ENCODE measurements around the gene COX6A2.
"Not testable (repeated sequence)": the region's sequence is repeated elsewhere in the genome, so short reads cannot be mapped to it uniquely, and the experiment has no call there.

The COX6A2 gene

GRCh38 chr16:31417916-31418315 lies 10.2 kb downstream of the COX6A2 start:
- DNase-seq (ENCODE audit: low read depth), result no peak
- TF ChIP-seq, protein P1, sequence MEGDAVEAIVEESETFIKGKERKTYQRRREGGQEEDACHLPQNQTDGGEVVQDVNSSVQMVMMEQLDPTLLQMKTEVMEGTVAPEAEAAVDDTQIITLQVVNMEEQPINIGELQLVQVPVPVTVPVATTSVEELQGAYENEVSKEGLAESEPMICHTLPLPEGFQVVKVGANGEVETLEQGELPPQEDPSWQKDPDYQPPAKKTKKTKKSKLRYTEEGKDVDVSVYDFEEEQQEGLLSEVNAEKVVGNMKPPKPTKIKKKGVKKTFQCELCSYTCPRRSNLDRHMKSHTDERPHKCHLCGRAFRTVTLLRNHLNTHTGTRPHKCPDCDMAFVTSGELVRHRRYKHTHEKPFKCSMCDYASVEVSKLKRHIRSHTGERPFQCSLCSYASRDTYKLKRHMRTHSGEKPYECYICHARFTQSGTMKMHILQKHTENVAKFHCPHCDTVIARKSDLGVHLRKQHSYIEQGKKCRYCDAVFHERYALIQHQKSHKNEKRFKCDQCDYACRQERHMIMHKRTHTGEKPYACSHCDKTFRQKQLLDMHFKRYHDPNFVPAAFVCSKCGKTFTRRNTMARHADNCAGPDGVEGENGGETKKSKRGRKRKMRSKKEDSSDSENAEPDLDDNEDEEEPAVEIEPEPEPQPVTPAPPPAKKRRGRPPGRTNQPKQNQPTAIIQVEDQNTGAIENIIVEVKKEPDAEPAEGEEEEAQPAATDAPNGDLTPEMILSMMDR (IDR thresholded peaks at IDR 0.05; ENCODE audit: low read depth, low read length, missing control alignments), result no peak
- H3K4me3 ChIP-seq (ENCODE audit: low read depth, low read length), result no peak overlapping the region
- in situ Hi-C loops (cut with HindIII; ENCODE audit: low sequenced_read_pairs), result no loop called here

DNA sequence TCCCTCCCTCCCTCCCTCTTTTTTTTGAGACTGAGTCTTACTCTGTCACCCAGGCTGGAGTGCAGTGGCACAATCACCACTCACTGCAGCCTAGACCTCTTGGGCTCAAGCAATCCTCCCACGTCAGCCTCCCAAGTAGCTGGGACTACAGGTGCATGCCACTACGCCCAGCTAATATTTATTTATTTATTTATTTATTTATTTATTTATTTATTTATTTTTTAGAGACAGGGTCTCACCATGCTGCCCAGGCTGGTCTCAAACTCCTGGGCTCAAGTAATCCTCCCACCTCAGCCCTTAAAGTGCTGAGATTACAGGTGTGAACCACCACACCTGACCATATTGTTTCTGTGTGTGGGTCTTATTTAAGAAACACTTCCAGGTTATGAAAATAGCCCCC lies 11.1 kb downstream of the COX6A2 start:
- DNase-seq (ENCODE audit: low read depth); H3K4me3 ChIP-seq (ENCODE audit: low read depth, low read length); in situ Hi-C loops (cut with HindIII; ENCODE audit: low sequenced_read_pairs): not testable (repeated sequence)

DNA sequence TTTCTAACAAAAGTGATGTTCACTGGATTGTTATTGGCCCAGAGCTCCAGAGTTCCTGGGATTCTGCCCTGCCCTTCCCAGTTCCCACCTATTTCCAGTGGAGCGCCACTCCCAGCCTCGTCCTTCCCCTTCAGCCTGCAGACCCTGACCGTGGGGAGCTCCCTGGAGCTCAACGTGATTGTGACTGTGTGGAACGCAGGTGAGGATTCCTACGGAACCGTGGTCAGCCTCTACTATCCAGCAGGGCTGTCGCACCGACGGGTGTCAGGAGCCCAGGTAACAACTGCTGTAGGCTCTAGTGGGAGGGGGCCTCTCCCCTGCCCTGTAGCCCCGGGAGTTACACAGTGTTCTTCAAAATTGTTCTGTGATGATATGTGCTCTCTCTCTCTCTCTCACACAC lies 11.8 kb downstream of the COX6A2 start:
- no peak for DNase-seq (ENCODE audit: low read depth)
- H3K4me3 ChIP-seq (ENCODE audit: low read depth, low read length), result no peak overlapping the region
- in situ Hi-C loops (cut with HindIII; ENCODE audit: low sequenced_read_pairs), result no loop called here
- TF ChIP-seq, protein P1 (IDR thresholded peaks at IDR 0.05; ENCODE audit: low read depth, low read length, missing control alignments), result no peak

GRCh38 chr16:31414706-31415105 lies 13.5 kb downstream of the COX6A2 start:
- no peak overlapping the region for H3K4me3 ChIP-seq (ENCODE audit: low read depth, low read length)
- no peak for DNase-seq (ENCODE audit: low read depth)
- TF ChIP-seq, protein P1 (IDR thresholded peaks at IDR 0.05; ENCODE audit: low read depth, low read length, missing control alignments), result no peak
- in situ Hi-C loops (cut with HindIII; ENCODE audit: low sequenced_read_pairs), result no loop called here

DNA sequence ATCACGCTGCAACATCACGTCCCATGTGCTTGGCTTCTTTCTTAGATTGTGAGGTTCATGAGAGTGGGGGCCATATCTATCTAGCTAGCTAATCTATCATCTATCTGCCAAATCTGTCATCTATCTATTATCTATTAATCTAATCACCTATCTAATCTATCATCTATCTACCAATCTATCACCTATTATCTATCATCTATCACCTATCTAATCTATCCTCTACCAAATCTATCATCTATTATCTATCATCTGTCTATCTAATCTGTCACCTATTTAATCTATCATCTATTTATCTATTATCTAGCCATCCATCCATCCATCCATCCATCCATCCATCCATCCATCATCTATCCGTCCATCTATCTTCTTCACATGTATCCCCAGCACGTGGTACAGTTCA lies 14.2 kb downstream of the COX6A2 start:
- H3K4me3 ChIP-seq (ENCODE audit: low read depth, low read length), result no peak overlapping the region

GRCh38 chr16:31413381-31413780 lies 14.8 kb downstream of the COX6A2 start:
- in situ Hi-C loops (cut with HindIII; ENCODE audit: low sequenced_read_pairs), result no loop called here
- no peak for DNase-seq (ENCODE audit: low read depth)
- no peak overlapping the region for H3K4me3 ChIP-seq (ENCODE audit: low read depth, low read length)
- TF ChIP-seq, protein P1 (IDR thresholded peaks at IDR 0.05; ENCODE audit: low read depth, low read length, missing control alignments), result no peak

More for the DNA sequence above, 14.2 kb downstream of the COX6A2 start:
- in situ Hi-C loops (cut with HindIII; ENCODE audit: low sequenced_read_pairs), result no loop called here
- no peak for DNase-seq (ENCODE audit: low read depth)
- TF ChIP-seq, protein P1 (IDR thresholded peaks at IDR 0.05; ENCODE audit: low read depth, low read length, missing control alignments), result no peak

DNA sequence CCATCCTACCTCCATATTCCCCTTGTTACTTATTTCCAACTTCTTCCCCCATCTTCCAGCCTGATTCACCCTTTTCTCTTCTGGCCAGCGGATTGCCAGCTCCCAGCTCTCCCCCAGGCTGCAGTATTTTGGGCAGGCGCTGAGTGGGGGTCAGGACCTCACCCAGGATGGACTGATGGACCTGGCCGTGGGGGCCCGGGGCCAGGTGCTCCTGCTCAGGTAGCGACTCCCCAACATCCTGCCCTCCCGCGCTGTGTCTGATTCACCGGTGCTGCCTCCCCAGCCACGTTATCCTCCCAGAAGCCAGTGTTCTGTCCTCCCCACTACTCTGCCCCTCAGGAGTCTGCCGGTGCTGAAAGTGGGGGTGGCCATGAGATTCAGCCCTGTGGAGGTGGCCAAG lies 15.4 kb downstream of the COX6A2 start:
- TF ChIP-seq, protein P1 (IDR thresholded peaks at IDR 0.05; ENCODE audit: low read depth, low read length, missing control alignments), result no peak
- in situ Hi-C loops (cut with HindIII; ENCODE audit: low sequenced_read_pairs), result no loop called here
- DNase-seq (ENCODE audit: low read depth), result no peak
- H3K4me3 ChIP-seq (ENCODE audit: low read depth, low read length), result no peak overlapping the region
